NCI-H446 treated with DMSO at 0.1 percent for 48 hours (cell line): Measurements from ENCODE around the gene ABCC9.

ENCODE experiments used
- DNase-seq: peaks from one replicate; lab custom pipeline; 2025; lab: John Stamatoyannopoulos, UW

Gene ABCC9

DNA sequence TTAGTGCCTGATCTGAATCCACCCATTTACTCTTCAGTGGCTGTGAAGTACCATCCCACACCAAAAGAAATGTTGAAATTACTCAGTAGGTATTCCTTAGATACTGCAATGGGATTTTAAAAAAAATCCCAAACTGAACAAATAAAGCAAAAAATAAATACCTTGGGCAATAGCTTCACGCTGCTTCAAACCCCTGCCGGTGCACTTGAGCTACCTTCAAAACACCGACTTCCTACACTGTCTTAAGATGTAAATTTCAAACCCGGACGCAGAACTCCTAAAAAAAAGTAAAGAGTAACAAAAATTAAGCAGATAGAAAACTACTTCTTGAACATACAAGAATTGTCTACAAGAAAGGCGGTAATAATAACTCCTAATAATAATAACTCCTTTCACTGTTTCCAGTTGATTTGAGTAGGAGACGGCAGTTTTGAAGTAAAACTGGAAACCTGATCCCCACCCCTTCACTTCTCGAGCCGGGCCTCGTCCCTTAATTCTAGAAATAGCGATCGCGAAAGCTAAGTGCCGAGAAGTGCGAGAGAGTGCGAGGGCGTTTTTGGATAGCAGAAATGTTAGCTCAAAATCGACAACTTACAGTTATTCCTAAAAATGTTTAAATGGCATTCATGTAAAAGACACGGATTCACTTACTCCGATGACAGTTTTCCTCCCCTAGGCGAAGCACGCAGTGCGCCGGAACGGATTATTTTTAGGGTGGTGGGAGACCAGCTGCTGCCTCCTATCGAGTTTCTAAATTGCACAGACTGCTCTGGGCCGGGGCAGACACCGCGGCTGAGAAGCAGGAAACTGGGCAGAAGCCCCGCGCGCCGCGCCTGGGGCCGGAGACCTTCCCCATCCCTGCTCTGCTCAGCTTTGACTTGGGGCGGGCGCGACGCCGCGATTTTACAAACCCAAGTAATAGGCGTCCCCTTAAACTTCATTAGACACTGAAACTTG lies at the start of gene ABCC9:
TSS of gene ABCC9 (minus strand) at position 878 of the 957 bp plus-strand sequence. CDS start 4,752 bp downstream, outside the sequence.
- DNase-seq, result no peak

DNA sequence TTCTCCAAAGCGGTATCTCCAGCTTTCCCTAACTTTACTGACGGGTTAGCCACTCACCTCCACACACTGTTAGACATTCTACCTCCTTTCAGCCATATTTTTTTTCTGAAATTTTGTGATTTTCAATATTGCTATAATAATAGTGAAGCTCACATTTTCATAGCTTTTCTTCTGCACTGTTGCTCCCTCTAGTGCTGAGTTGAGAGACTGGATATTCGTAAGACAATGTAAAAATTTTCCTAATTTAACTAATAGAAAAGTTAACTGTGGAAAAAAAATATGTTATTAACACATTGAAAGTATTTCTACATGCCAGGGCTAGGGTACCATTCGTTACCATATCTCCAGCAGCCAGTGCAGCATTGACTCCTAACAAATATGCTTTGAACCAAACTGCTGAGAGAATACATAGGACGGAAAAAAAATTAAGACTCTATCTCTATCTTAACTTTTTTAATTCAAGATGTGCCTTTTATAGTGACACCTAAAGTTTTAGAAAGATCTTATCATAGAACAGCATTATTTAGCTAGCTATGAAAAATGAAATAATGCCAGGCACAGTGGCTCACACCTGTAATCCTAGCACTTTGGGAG lies 48.7 kb upstream of the ABCC9 start:
- DNase-seq, result no peak

DNA sequence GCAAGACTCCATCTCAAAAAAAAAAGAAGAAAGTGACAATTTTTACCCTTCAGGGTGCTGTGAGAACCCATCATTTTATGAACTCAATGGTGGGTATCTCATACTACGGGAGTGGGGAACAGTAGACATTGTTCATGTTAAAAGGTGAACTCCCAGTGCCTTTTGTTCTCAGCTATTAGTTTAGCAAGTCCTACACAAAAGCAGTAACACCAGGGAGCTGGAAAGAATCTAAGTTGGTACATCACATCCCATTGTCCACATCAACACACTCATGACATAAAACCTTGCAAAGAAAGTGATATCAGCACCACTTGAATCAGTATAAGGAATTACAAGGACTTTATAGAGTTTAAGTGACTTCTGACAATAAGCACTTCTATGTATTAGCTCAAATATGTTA lies 47.4 kb upstream of the ABCC9 start:
- no peak for DNase-seq

DNA sequence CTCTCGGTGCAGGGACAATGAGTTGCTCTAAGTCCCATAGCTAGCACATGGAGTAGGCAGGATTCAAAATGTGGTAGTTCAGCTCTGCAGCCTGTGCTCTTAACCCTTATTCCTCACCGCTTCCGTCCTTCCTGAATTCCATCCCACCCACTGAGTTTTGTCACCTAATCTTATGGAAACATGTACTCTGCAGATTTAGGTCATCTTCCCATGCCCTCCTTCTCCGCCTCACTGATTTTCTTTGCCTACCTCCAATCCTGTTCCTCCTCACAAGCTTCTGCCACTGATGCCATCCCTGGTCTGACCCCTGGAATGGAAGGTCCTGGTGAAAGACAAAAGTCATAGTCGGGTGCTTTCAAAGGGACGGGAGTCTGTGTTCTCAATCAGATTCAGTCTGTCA lies 46.5 kb upstream of the ABCC9 start:
- no peak for DNase-seq

DNA sequence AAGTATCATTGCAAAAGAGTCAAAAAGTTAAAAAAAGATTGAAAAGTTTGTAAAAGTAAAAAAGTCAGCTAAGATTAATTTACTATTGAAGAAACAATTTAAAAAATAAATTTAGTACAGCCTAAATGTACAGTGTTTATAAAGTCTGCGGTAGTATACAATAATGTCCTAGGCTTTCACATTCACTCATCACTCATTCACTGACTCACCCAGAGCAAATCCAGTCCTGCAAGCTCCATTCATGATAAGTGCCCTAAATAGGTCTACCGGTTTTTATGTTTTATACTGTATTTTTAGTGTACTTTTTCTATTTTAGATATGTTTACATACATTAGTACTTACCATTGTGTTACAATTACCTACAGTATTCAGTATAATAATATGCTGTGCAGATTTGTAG lies 43.9 kb upstream of the ABCC9 start:
- DNase-seq, result no peak

DNA sequence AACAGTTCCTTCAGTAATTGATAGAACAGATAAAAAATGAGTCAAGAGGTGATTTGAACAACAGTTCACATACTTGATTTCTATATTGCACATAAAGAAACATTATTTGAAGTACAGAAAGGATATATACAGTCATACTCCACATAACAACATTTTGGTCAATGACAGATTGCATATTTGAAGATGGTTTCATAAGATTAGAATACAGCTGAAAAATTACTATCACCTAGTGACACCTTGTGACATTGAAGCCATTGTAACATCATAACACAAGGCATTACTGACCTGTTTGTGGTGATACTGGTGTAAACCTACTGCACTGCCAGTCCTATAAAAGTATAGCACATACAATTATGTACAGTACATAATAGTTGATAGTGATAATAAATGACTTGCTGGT lies 43.1 kb upstream of the ABCC9 start:
- no peak for DNase-seq

DNA sequence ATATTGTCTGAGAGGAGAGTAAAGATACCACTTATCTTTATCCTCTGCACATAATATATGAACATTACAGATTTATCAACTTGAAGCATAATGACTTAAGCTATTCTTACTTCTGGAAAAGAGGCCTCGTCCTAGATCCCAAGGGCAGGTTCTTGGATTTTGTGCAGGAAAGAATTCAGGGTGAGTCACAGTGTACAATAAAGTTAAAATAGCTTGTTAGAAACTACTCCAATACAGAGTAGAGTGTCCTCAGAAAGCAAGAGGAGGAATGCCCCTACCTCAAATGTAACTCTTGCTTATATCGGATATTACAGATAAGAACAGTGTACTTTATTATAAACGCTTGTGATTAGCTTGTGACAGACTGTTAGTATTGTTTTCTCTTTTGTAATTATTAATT lies 41.9 kb upstream of the ABCC9 start:
- no peak for DNase-seq

DNA sequence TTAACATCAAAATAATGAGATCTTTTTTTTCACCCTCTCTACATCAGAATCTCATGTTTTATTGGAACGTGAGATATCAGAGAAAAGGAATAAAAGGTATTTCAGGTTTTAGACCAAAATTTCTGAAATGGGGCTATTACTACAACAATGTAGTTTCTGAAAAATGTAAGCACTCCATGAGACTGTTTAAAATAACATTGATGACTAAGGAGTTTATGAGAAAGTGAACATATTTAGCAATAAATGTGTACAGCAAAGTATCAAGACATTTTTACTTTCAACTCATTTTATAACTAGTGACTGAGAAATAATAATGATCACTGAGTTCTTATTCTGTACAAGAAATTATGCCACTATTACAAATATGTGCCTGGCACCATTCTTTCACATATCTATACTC lies 39.3 kb upstream of the ABCC9 start:
- DNase-seq, result no peak

DNA sequence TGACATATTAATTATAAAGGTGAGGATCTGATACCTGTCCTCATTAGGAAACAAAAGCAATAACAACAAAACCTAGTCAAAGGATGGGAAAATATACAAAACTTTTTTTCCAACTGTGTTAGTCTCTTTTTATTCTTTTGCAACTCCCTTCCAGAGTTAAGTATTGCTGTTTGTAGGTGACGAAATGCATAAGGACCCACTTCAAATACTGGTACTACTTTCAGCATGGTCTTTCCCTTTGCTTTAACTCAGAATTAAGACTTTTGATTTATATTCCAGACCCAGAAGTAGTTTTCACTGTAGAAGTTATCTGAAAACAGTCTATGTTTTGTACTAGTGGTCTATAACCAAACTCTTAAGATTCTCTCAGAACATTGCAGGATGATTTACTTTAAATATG lies 34.1 kb upstream of the ABCC9 start:
- no peak for DNase-seq

DNA sequence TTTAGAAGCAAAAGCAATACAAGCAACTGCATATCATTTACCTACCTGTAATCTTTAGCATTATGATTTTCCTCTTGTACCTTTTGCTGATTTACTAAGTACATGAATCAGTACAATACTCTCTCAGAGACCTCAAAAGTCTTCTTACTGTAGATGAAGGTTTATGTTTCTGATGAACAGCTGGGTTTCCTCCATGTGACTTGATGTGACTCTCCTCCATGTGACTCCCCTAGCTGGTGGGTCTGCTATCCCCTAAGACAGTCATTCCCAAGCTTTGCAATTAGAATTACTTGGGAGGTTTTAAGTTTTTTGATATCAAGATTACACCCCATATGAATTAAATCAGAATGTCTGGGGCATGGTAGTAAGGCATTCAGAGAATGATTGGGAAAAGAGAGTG lies 32.0 kb upstream of the ABCC9 start:
- no peak for DNase-seq

DNA sequence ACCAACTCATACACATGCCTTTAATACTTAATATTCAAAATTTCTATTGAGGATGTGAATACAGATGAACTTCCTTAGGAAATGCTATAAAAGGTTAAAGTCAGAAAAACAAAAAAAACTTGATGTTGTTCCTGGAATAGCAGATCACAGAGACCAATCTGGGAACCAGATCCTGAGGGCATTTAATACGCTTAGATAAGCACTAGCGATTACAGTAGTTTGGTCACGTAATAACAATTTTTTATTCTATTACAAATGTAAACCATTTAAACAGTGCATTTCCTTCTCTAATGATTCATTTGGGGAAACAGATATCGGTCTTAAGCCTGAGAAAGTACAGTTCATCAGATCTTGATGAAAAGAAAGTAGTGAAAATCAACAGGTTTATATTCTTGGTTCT lies 30.8 kb upstream of the ABCC9 start:
- no peak for DNase-seq

DNA sequence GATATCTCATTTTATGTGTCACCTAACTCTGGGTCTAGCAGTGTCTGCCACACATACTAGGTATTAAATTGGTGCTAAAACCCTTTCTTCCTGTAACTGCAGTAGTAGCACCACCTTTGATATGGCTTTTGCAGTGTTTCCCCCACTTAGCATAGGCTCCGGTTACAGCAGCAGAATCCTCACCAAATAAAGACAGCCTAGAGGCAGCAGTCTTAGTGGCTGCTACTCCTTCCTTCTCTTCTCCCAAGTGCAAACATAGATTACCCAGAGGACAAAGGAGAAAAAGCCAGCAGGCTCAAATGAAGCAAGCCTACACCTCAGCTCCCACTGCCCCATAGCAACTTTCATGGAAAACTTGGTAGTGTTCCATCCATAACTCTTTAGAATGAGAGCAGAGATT lies 30.1 kb upstream of the ABCC9 start:
- DNase-seq, result no peak

DNA sequence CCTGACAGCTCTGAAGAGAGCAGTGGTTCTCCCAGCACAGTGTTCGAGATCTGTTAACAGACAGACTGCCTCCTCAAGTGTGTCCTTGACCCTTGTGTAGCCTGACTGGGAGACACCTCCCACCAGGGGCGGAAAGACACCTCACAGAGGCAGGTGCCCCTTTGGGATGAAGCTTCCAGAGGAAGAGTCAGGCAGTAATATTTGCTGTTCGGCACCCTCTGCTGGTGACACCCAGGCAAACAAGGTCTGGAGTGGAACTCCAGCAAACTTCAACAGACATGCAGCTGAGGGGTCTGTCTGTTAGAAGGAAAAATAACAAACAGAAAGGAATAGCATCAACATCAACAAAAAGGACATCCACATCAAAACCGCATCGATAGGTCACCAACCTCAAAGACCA lies 21.6 kb upstream of the ABCC9 start:
- no peak for DNase-seq

DNA sequence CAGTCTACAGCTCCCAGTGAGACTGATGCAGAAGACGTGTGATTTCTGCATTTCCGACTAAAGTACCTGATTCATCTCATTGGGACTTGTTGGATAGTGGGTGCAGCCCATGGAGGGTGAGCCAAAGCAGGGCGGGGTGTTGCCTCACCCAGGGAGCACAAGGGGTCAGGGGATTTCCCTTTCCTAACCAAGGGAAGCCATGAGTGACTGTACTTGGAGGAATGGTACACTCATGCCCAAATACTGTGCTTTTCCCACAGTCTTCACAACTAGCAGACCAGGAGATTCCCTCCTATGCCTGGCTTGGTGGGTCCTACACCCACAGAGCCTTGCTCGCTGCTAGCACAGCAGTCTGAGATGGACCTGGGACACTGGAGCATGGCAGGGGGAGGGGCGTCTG lies 21.0 kb upstream of the ABCC9 start:
- no peak for DNase-seq

DNA sequence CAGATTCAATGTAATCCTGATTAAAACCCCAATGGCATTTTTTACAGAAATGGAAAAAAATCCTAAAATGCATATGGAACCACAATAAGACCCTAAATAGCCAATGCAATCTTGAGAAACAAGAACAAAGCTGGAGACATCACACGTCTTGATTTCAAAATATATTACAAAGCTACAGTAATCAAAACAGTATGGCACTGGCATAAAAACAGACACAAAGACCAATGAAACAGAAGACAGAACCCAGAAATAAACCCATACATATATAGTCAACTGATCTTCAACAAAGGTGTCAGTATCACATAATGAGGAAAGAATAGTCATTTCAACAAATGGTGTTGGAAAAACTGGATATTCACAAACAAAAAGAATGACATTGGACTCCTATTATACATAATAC lies 9.4 kb upstream of the ABCC9 start:
- no peak for DNase-seq

DNA sequence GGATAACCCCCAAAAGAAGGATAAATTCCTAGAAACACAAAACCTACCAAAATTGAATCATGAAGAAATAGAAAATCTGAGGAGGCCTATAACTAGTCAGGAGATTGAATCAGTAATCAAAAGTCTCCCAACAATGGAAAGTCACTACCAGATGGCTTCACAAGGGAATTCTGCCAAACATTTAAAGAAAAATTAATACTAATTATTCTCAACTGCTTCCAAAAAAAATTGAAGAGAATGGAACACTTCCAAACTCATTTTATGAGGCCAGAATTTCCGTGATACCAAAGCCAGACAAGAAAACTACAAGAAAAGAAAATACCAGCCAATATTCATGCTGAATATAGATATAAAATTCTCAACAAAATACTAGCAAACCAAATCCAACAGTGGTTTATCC lies 7.8 kb upstream of the ABCC9 start:
- DNase-seq, result peak; percentile 82

DNA sequence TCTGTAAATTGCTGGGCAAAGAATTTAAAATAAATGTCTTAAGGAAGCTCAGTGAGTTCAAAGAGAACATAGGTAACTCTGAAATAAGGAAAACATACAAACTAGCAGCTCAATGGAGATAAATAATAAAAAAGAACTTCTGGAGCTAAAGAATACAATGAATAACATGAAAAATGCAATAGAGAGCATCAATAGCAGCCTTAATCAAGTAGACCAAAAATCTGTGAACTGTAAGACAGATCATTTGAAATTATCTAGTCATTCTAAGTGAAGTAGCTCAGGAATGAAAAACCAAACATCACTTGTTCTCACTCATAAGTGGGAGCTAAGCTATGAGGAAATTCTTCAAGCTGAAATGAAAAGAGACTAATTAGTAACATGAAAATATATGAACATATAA lies 5.8 kb upstream of the ABCC9 start:
- DNase-seq, result no peak

DNA sequence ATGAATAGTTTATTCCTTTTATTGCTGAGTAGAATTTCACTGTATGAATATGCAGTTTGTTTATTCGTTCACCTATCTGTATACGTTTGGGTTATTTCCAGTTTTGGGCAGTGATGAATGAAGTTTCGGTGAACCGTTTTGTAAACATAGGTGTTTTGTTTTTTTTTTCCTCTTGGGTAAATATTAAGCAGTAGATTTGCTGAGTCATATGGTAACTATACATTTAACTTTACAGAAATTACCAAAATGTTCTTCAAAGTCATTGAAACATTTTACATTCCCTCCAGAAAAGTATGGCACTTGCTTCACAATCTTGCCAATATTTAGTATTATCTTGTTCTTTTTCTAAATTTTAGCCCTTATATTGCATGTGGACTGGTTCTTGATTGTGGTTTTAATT lies 3.8 kb upstream of the ABCC9 start:
- DNase-seq, result no peak

DNA sequence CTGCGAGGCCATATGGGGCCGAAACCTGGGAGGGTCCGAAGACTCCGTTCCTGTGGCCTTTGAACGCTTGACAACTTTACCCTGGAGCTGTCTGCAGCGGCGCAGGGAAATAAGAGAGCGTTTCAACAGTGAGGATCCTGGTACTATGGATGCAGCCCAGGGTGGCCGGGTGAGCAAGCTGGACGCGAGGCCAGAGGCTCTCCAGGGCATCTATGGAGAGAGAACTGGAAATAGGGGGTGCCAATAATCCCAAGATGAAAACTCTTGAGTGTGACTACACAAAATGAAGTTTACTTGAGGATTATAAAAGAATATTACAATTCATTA lies 1.1 kb upstream of the ABCC9 start:
- DNase-seq, result no peak

DNA sequence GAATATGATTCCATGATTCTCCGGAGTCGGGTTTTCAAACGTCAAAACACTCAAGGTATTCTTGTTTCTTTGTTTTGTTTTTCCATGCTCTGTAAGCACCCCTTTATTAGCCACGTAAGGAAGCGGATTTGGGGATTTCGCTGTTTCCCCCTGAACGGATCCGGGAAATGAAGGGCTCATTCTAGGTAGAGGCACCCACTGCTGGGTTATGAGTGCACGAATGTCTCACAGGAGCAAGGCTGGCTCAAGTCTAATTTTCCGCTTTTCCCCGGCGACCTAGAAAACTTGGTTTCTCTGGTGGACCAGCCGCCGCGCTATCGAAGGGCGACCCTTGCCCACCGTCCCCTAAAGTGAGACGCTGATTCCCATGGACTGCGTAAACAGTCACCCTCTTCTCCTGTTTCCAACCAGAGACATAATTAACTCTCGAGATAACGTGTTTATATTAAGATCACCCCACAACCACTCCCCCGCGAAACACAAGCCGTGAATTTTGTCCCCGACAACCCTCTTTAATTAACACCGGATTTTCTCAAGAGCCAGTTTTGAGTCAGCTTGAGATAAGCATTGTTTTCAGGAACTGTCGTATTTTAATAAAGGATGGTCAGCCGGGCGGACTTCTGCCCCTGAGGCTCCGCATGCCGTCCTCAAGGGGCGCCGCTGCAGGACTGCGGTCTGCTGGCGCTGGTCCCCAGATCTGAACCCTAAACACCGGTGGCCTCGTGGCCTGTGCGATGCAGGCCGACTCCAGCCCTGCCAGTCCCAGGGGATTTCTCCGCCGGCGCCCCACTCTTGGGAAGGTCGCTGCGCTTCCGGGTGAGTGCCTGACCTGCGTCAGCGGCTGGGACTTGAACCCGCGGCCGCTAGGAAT lies 515 bp upstream of the ABCC9 start:
- DNase-seq, result no peak

DNA sequence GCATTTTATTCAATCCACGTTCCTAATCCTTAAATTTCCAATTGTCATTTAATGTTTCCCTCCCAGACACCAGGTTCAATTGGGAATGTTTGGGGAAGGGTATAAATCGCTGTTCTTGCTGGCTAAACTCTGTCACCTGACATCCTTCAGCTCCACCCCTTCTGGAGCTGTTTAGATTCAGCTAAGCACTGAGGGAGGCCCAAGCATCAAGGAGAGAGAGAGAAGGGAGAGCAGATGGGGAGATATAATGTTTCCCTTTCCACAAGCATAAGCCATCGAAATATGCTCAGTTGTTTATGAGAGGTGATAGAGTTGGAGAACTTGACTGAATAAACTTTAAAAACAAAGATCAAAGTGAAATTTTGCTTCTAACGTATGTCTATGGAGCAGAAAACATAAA lies 1.8 kb downstream of the ABCC9 start:
- no peak for DNase-seq

DNA sequence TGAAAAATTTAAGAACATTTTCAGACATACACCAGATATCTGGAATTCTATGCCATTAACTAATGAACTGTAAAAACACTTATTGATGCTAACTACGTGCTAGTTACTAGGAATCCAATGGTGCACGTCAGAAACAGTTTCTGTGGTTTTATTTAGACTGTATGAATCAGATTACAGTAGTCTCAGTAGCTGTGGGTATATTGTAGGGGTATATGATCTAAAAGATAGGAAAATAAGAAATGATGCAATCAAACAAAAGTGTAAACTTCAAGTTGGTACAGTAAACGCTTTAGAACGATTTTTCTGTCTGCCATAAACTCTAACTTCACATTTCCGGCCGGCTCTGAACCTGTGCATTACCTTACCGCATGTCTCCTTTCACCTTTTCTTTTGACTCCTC lies 2.3 kb downstream of the ABCC9 start:
- no peak for DNase-seq

DNA sequence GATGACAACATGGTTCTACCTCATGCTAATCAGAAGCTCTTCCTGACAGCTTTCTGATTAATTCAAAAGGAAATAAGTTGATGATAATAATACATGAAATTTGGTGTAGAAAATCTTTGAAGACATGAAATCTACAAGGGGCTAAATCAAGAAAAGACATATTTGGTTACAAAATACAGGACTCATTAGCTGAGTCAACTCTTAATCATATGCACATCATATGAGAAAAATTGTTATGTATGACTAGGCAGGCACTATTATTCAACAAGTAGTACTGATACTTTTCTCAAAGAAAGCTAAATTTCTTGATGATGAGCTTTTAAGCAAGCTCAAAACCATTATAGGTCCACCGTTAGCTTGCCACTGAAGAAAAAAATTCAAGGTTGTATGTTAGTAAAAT lies 7.1 kb downstream of the ABCC9 start:
- no peak for DNase-seq
